GM10266 (cell line): ENCODE data around the gene SNU13.
A peak's percentile ranks its signal among the peaks of the same experiment; 100 is the strongest.
"Not testable (repeated sequence)": the region's sequence is repeated elsewhere in the genome, so short reads cannot be mapped to it uniquely, and the experiment has no call there.

Source experiments
- DNase-seq: peaks from one replicate; pipeline ENCODE4 v3.0.0; 2012; ENCODE audit errors: extremely low spot score
- CTCF ChIP-seq: IDR thresholded peaks from 2 replicates; pipeline ENCODE4 v1.5.1; 2012; ENCODE audit warnings: mild to moderate bottlenecking, low read depth; ENCODE audit not compliant: control insufficient read depth, insufficient read depth; ENCODE audit errors: missing control alignments

Gene SNU13

GRCh38 chr22:41690476-41690875, 1.8 kb upstream of the SNU13 start:
- no peak for DNase-seq
- TF ChIP-seq CTCF = no peak

- TF ChIP-seq CTCF = no peak
- no peak for DNase-seq
Measured at GRCh38 chr22:41687901-41688364, 734 bp downstream of the SNU13 start.

- not testable (repeated sequence) for DNase-seq
Measured at GRCh38 chr22:41686890-41687289, 1.8 kb downstream of the SNU13 start.

- no peak for TF ChIP-seq CTCF
- DNase-seq = no peak
Measured at GRCh38 chr22:41684194-41684593, 4.5 kb downstream of the SNU13 start.

GRCh38 chr22:41683616-41684015, 5.1 kb downstream of the SNU13 start:
- TF ChIP-seq CTCF = no peak
- no peak for DNase-seq

- TF ChIP-seq CTCF = no peak
Measured at GRCh38 chr22:41683052-41683451, 5.6 kb downstream of the SNU13 start.

GRCh38 chr22:41682033-41682807, 6.4 kb downstream of the SNU13 start:
- no peak for TF ChIP-seq CTCF
- peak; percentile 82 for DNase-seq

More at GRCh38 chr22:41683052-41683451, 5.6 kb downstream of the SNU13 start:
- no peak for DNase-seq
